Muscle of arm (tissue), 12 donors: ENCODE data around the gene ROPN1B. TPM values are rescaled to one million over a fixed set of nuclear protein-coding genes. Genes with fewer than 3 reads are reported as not detected.
A peak's percentile ranks its signal among the peaks of the same experiment; 100 is the strongest.
"Not testable (repeated sequence)": the region's sequence is repeated elsewhere in the genome, so short reads cannot be mapped to it uniquely, and the experiment has no call there.

Source experiments
- DNase-seq: peaks from one replicate; pipeline ENCODE4 v3.0.0-alpha.2; 2013
- polyA plus RNA-seq, 12 donors: library from polyadenylated mRNA; unstranded; fragments of 120-200 nt; gene quantifications; one replicate each; pipeline ENCODE4 v1.2.1, GENCODE V29; 2013; ENCODE audit not compliant: insufficient read length in 12 of 12

The ROPN1B gene
- polyA plus RNA-seq, 12 donors = 0.37 to 1.1 (median 0.52) TPM; not detected in 5

GRCh38 chr3:125957674-125958510 is 11.1 kb upstream of the ROPN1B start:
- DNase-seq = no peak

- DNase-seq = no peak
Measured at GRCh38 chr3:125958511-125959316, 10.3 kb upstream of the ROPN1B start.

GRCh38 chr3:125959317-125960065 is 9.5 kb upstream of the ROPN1B start:
- DNase-seq = no peak

- no peak for DNase-seq
Measured at GRCh38 chr3:125960066-125960424, 8.9 kb upstream of the ROPN1B start.

- DNase-seq = no peak
Measured at GRCh38 chr3:125960456-125961288, 8.3 kb upstream of the ROPN1B start.

GRCh38 chr3:125961289-125961589 is 7.7 kb upstream of the ROPN1B start:
- DNase-seq = no peak

GRCh38 chr3:125963834-125964233 is 5.1 kb upstream of the ROPN1B start:
- not testable (repeated sequence) for DNase-seq

GRCh38 chr3:125965505-125965904 is 3.5 kb upstream of the ROPN1B start:
- no peak for DNase-seq

- no peak for DNase-seq
Measured at GRCh38 chr3:125967156-125967555, 1.8 kb upstream of the ROPN1B start.

GRCh38 chr3:125968121-125968520 is 857 bp upstream of the ROPN1B start:
- not testable (repeated sequence) for DNase-seq

GRCh38 chr3:125971997-125972944 is 3.3 kb downstream of the ROPN1B start:
- DNase-seq = peak; percentile 18

GRCh38 chr3:125975245-125976002 is 6.4 kb downstream of the ROPN1B start:
- DNase-seq = not testable (repeated sequence)

- DNase-seq = not testable (repeated sequence)
Measured at GRCh38 chr3:125976003-125976390, 7.0 kb downstream of the ROPN1B start.

- DNase-seq = not testable (repeated sequence)
Measured at GRCh38 chr3:125977104-125977503, 8.1 kb downstream of the ROPN1B start.

- DNase-seq = not testable (repeated sequence)
Measured at GRCh38 chr3:125984951-125985350, 16.0 kb downstream of the ROPN1B start.

- DNase-seq = peak; percentile 88
Measured at GRCh38 chr3:125990253-125990970, 21.4 kb downstream of the ROPN1B start.

- DNase-seq = not testable (repeated sequence)
Measured at GRCh38 chr3:125996751-125997150, 27.8 kb downstream of the ROPN1B start.

GRCh38 chr3:126002189-126002588 is 33.2 kb downstream of the ROPN1B start:
- DNase-seq = no peak
